ENCODE measurements around the gene SLC25A47. TPM values are rescaled to one million over a fixed set of nuclear protein-coding genes. Genes with fewer than 3 reads are reported as not detected.

Gene SLC25A47
- total RNA-seq, 2 donors from 2014 or later = not detected

DNA sequence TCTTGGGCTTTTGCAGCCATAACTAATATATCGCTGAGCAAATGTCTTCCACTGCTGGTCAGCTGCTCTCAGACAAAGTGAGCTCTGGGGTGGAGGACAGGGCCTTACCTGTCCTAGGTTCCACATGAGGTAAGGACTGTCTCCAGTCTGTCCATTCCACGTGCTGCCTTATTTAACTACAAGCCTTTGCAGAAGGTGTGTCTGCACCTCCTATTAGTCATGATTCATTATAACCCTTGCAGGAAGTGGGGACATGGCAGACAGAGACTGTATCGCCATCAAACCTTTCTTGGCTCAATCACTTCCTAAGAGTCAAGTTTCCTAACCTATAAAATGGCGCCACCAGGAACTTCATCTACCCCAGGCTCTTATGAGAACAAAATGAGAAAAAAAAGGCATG, 46.9 kb downstream of the SLC25A47 start:
- H3K4me1 ChIP-seq = peaks cover under 1% of the 10 kb centered on the region
- no peaks in the 10 kb centered on the region for H3K9me3 ChIP-seq
- no peak overlapping the region for H3K27ac ChIP-seq
- intact Hi-C loops (cut with DNase I) = no loop called here
- H3K36me3 ChIP-seq = no peaks in the 10 kb centered on the region
- no peaks in the 10 kb centered on the region for H3K27me3 ChIP-seq
- TF ChIP-seq, protein P1, sequence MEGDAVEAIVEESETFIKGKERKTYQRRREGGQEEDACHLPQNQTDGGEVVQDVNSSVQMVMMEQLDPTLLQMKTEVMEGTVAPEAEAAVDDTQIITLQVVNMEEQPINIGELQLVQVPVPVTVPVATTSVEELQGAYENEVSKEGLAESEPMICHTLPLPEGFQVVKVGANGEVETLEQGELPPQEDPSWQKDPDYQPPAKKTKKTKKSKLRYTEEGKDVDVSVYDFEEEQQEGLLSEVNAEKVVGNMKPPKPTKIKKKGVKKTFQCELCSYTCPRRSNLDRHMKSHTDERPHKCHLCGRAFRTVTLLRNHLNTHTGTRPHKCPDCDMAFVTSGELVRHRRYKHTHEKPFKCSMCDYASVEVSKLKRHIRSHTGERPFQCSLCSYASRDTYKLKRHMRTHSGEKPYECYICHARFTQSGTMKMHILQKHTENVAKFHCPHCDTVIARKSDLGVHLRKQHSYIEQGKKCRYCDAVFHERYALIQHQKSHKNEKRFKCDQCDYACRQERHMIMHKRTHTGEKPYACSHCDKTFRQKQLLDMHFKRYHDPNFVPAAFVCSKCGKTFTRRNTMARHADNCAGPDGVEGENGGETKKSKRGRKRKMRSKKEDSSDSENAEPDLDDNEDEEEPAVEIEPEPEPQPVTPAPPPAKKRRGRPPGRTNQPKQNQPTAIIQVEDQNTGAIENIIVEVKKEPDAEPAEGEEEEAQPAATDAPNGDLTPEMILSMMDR (IDR thresholded peaks at IDR 0.05) = no peak
- H3K4me3 ChIP-seq = no peak overlapping the region
- no peak overlapping the region for H3K9ac ChIP-seq (ENCODE audit: low read depth in 2 of 2, low read length in 2 of 2)
- DNase-seq = no peak

DNA sequence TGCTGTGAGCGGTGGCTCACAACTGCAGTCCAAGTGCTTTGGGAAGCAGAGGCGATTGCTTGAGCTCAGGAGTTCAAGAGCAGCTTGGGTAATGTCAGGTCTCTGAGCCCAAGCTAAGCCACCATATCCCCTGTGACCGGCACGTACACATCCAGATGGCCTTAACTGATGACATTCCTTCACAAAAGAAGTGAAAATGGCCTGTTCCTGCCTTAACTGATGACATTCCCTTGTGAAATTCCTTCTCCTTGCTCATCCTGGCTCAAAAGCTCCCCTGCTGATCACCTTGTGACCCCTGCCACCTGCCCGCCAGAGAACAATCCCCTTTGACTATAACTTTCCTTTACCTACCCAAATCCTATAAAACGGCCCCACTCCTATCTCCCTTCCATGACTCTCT, 48.6 kb downstream of the SLC25A47 start:
- Histone ChIP-seq H3K27me3 (no peaks in the 10 kb centered on the region), H3K4me1 (peaks cover 3% of the 10 kb centered on the region), H3K4me3 (no peak overlapping the region), H3K9ac (ENCODE audit: low read depth in 2 of 2, low read length in 2 of 2) (no peak overlapping the region), H3K9me3 (no peaks in the 10 kb centered on the region), H3K36me3 (no peaks in the 10 kb centered on the region), H3K27ac (no peak overlapping the region)
- intact Hi-C loops (cut with DNase I) = no loop called here
- DNase-seq = no peak
- TF ChIP-seq, protein P1 (IDR thresholded peaks at IDR 0.05) = no peak

DNA sequence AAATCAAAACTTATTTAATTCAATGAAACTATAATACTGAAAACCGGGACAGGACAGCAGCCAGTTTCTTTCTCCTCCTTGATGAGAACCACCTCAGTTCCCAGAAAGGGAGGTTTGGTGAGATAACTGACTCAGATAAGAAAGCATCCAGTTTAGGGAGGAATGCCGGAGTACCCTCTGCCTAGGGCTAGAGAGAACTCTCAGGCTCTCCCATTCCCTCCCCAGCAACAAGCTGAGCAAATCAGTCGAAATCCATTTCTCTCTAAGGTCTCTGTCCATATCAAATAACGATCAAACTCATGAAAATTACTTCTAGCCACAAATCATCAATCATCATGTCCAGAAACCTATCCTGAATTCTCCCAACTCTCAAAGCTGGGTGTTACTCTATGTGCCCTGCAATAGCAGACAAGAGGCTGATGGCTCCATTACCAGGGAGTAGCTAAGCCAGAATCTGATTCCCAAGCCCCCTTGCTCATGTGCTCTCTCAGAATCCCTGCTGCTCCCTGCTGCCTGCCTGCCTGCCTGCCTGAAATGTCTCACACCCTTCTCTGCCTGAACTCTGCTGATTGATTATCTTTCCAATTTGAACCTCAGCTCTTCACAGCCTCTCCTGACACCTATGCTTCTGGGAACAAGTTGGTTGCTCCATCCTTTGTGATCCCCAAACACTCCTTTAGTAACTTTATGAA, 49.4 kb downstream of the SLC25A47 start:
- intact Hi-C loops (cut with DNase I) = no loop called here
- peak overlapping the region; percentile 27 for H3K27ac ChIP-seq

DNA sequence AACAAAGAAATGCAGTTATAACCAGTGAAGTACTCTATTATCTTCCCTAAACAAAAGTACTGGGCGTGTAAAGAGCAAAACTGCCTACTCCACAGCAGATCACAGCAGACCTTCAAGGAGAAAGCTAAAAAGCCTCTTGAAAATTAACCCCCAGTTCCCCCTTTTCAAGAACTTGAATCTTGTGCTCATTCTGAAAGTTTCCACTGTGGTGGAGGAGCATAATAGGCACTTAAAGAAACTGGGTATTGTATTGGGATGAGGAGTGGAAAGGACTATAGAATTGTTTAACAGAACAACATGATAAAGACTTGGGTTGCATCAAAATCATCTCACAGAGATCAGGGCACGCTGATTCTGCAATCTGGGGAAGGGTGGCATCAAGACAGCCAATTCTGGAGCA, 51.1 kb downstream of the SLC25A47 start:
- Histone ChIP-seq H3K36me3 (no peaks in the 10 kb centered on the region), H3K27me3 (no peaks in the 10 kb centered on the region), H3K4me1 (peaks cover 3% of the 10 kb centered on the region), H3K9me3 (no peaks in the 10 kb centered on the region), H3K27ac (peak overlapping the region; percentile 90), H3K9ac (ENCODE audit: low read depth in 2 of 2, low read length in 2 of 2) (peak overlapping the region; percentile 39 to 81), H3K4me3 (peak overlapping the region; percentile 89)
- no peak for DNase-seq
- TF ChIP-seq, protein P1 (IDR thresholded peaks at IDR 0.05) = no peak
- intact Hi-C loops (cut with DNase I) = no loop called here

More for the DNA sequence above, 49.4 kb downstream of the SLC25A47 start:
- no peak overlapping the region for H3K4me3 ChIP-seq
- H3K9ac ChIP-seq (ENCODE audit: low read depth in 2 of 2, low read length in 2 of 2) = peak overlapping the region in 1 of 2 donors; percentile 45
- H3K4me1 ChIP-seq = peaks cover 3% of the 10 kb centered on the region
- H3K9me3 ChIP-seq = no peaks in the 10 kb centered on the region
- H3K27me3 ChIP-seq = no peaks in the 10 kb centered on the region
- no peaks in the 10 kb centered on the region for H3K36me3 ChIP-seq
- TF ChIP-seq, protein P1 (IDR thresholded peaks at IDR 0.05) = no peak
- no peak for DNase-seq

DNA sequence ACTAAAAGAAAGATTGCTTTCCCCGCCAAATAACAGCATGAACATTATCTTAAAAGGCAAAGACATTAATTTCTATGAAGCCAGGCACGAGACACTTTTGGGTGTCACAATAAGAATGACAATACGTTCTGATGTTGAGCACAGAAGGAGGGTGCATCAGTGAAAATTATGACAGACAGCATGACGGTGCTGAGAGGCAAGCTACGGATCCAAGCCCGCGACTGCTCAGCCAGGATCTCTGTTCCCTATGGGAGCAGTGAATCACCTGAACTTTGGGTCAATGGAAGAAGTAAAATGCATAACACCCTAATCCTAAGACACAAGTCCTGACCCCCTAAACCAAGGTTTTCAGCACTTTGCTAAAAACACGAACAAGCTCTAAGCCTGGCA, 51.7 kb downstream of the SLC25A47 start:
- Histone ChIP-seq H3K27ac (peak overlapping the region; percentile 90), H3K4me1 (peaks cover 3% of the 10 kb centered on the region), H3K4me3 (peak overlapping the region; percentile 89), H3K9me3 (no peaks in the 10 kb centered on the region), H3K9ac (ENCODE audit: low read depth in 2 of 2, low read length in 2 of 2) (peak overlapping the region; percentile 81 to 93), H3K27me3 (no peaks in the 10 kb centered on the region), H3K36me3 (no peaks in the 10 kb centered on the region)
- intact Hi-C loops (cut with DNase I) = no loop called here
- DNase-seq = no peak
- TF ChIP-seq, protein P1 (IDR thresholded peaks at IDR 0.05) = no peak
